Endodermal cell (in vitro differentiated cells): ENCODE data around the gene OIP5. TPM values are rescaled to one million over a fixed set of nuclear protein-coding genes. Genes with fewer than 3 reads are reported as not detected.
"Not testable (repeated sequence)": the region's sequence is repeated elsewhere in the genome, so short reads cannot be mapped to it uniquely, and the experiment has no call there.

Source experiments
- DNase-seq: peaks from one replicate; pipeline ENCODE4 v3.0.0-alpha.2; 2017
- H3K27ac ChIP-seq: 2 replicates; pipeline ENCODE4 v1.5.1; 2013; ENCODE audit warnings: mild to moderate bottlenecking, low read depth, low read length, moderate library complexity
- H3K27me3 ChIP-seq: 2 replicates; pipeline ENCODE4 v1.6.1; 2013; ENCODE audit warnings: mild to moderate bottlenecking, low read length, moderate library complexity; ENCODE audit not compliant: insufficient read depth, control insufficient read depth, poor library complexity, severe bottlenecking
- H3K36me3 ChIP-seq: 2 replicates; pipeline ENCODE4 v1.7.0; 2013; ENCODE audit warnings: mild to moderate bottlenecking, low read length, moderate library complexity; ENCODE audit not compliant: control insufficient read depth, insufficient read depth
- H3K4me1 ChIP-seq: one replicate; pipeline ENCODE4 v1.7.0; 2013; ENCODE audit warnings: low read length; ENCODE audit not compliant: control insufficient read depth, insufficient read depth
- H3K4me3 ChIP-seq: 2 replicates; pipeline ENCODE4 v1.5.1; 2013; ENCODE audit warnings: mild to moderate bottlenecking, low read length, moderate library complexity
- H3K9ac ChIP-seq: 2 replicates; pipeline ENCODE4 v1.6.1; 2013; ENCODE audit warnings: mild to moderate bottlenecking, low read length, moderate library complexity; ENCODE audit not compliant: poor library complexity, severe bottlenecking; ENCODE audit errors: extremely low read depth
- H3K9me3 ChIP-seq: 2 replicates; pipeline ENCODE4 v1.6.1; 2013; ENCODE audit warnings: mild to moderate bottlenecking, low read length, moderate library complexity; ENCODE audit not compliant: control insufficient read depth
- H3K27ac Mint-ChIP-seq: 2 replicates; pipeline ENCODE4 v1.8.0; 2020; ENCODE audit warnings: mixed read lengths
- H3K27me3 Mint-ChIP-seq: 2 replicates; pipeline ENCODE4 v1.8.0; 2021; ENCODE audit warnings: mild to moderate bottlenecking, mixed read lengths; ENCODE audit not compliant: insufficient read depth
- H3K36me3 Mint-ChIP-seq: 2 replicates; pipeline ENCODE4 v1.8.0; 2020; ENCODE audit warnings: low read depth, mixed read lengths
- H3K4me1 Mint-ChIP-seq: 2 replicates; pipeline ENCODE4 v1.8.0; 2020; ENCODE audit warnings: mixed read lengths
- H3K4me3 Mint-ChIP-seq: 2 replicates; pipeline ENCODE4 v1.8.0; 2020; ENCODE audit warnings: mild to moderate bottlenecking, moderate library complexity, mixed read lengths
- H3K9me3 Mint-ChIP-seq: 2 replicates; pipeline ENCODE4 v1.8.0; 2020; ENCODE audit warnings: mild to moderate bottlenecking, mixed read lengths
- WGBS, 2 experiments: methylation state at CpG; one replicate each; pipeline versions ENCODE4 v1.1.5 to v1.1.7; 2013; ENCODE audit warnings: missing lambda C conversion rate in 2 of 2, mixed read lengths in 1 of 2; ENCODE audit not compliant: insufficient coverage in 1 of 2, insufficient read length in 1 of 2; 5-methylcytosine and 5-hydroxymethylcytosine counted together
- total RNA-seq, 2 donors: library from RNA; stranded (reverse); fragmentation: NEBNext Ultra II Directional in 1 of 2; extraction: Animal tissue kit (Norgen Biotek cat#: 25700) in 1 of 2; gene quantifications; 2 replicates in 1 of 2; 3 replicates in 1 of 2; pipeline ENCODE4 v1.2.1, GENCODE V29; 2021
- TF ChIP-seq, protein P1 (sequence below): fragments of 200-600 bp; sonication (generic); conservative IDR thresholded peaks from 2 replicates; pipeline ENCODE4 v1.5.0; 2021; ENCODE audit warnings: antibody characterized with exemption, mild to moderate bottlenecking

Gene OIP5
- total RNA-seq, 2 donors from 2014 or later: 18.9 to 22.9 TPM

DNA sequence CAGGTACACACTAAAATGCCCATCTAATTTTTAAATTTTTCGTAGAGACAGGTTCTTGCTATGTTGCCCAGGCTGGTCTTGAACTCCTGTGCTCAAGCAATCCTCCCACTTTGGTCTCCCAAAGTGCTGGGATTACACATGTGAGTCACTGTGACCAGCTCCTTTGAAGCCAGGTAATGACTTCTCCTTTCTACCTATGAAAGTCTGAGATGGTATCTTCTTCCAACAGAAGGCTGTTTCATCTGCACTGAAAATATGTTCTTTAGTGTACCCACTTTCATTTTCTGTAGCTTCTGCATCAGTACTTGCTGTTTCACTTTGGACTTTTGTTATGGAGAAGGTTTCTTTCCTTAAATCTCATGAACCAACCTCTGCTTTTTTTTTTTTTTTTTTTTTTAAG, 8.8 kb downstream of the OIP5 start:
- H3K9me3 ChIP-seq: peaks cover 12% of the 10 kb centered on the region
- 91 to 92% methylated on average over 1 of the region's 1 CpG for WGBS, 2 experiments
- peaks cover 50% of the 10 kb centered on the region for H3K36me3 Mint-ChIP-seq

GRCh38 chr15:41320805-41321330, 11.5 kb downstream of the OIP5 start:
- H3K4me3 Mint-ChIP-seq, H3K4me1 ChIP-seq, H3K4me3 ChIP-seq, H3K9ac ChIP-seq, H3K27ac ChIP-seq, H3K27me3 Mint-ChIP-seq, H3K27ac Mint-ChIP-seq, H3K4me1 Mint-ChIP-seq, DNase-seq, H3K27me3 ChIP-seq: not testable (repeated sequence)
- Histone ChIP-seq H3K36me3 (peaks cover 24% of the 10 kb centered on the region), H3K9me3 (peaks cover 12% of the 10 kb centered on the region)
- 92 to 98% methylated on average over 2 to 23 of the region's 39 CpGs for WGBS, 2 experiments
- Mint-ChIP-seq H3K9me3 (peaks cover 13% of the 10 kb centered on the region), H3K36me3 (peaks cover 55% of the 10 kb centered on the region)

More for the DNA sequence above, 8.8 kb downstream of the OIP5 start:
- Mint-ChIP-seq H3K4me1 (no peaks in the 10 kb centered on the region), H3K27ac (no peak overlapping the region), H3K9me3 (peaks cover 13% of the 10 kb centered on the region), H3K27me3 (no peaks in the 10 kb centered on the region), H3K4me3 (no peak overlapping the region)
- Histone ChIP-seq H3K4me1 (no peaks in the 10 kb centered on the region), H3K9ac (no peak overlapping the region), H3K27me3 (no peaks in the 10 kb centered on the region), H3K36me3 (peaks cover 26% of the 10 kb centered on the region), H3K27ac (no peak overlapping the region), H3K4me3 (no peak overlapping the region)
- no peak for DNase-seq
- TF ChIP-seq, protein P1, sequence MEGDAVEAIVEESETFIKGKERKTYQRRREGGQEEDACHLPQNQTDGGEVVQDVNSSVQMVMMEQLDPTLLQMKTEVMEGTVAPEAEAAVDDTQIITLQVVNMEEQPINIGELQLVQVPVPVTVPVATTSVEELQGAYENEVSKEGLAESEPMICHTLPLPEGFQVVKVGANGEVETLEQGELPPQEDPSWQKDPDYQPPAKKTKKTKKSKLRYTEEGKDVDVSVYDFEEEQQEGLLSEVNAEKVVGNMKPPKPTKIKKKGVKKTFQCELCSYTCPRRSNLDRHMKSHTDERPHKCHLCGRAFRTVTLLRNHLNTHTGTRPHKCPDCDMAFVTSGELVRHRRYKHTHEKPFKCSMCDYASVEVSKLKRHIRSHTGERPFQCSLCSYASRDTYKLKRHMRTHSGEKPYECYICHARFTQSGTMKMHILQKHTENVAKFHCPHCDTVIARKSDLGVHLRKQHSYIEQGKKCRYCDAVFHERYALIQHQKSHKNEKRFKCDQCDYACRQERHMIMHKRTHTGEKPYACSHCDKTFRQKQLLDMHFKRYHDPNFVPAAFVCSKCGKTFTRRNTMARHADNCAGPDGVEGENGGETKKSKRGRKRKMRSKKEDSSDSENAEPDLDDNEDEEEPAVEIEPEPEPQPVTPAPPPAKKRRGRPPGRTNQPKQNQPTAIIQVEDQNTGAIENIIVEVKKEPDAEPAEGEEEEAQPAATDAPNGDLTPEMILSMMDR: no peak

DNA sequence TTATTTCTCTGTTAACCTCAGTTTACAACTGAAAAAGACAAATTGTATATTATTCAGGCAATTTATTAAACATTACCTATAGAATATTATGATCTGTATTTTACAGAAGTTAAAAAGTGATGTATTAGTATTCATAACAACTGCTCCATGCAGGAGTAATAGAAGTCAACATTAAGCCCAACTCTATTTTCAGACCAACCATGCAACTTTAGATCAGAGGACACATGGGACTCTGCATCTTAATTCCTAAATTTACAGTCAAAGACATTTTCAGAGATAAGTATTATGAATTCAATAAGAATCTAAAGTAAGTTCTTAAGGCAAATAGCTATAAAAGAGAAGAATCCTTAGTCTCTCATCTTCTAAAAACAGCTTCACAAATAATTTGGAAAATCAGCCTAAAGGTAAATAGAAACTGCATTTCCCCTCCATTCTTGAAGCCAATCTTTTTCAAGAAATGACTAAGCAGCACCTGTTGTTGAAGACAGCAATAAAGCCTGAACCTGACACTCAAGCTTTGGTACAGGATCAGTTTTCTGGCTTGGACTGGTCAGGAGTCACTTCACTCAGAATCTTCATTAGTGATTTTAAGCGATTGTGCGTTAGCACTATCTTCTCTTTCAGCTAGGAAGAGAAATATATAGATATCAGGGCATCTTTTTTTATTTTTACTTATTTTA, 23.0 kb downstream of the OIP5 start:
- H3K36me3 Mint-ChIP-seq: peaks cover 26% of the 10 kb centered on the region
- H3K4me3 ChIP-seq: no peak overlapping the region
- H3K9ac ChIP-seq: no peak overlapping the region
- no peaks in the 10 kb centered on the region for H3K9me3 ChIP-seq
- no peak overlapping the region for H3K27ac ChIP-seq
- no peak overlapping the region for H3K4me3 Mint-ChIP-seq
- no peaks in the 10 kb centered on the region for H3K27me3 Mint-ChIP-seq
- peaks cover 42% of the 10 kb centered on the region for H3K36me3 ChIP-seq
- H3K27ac Mint-ChIP-seq: no peak overlapping the region
- H3K4me1 Mint-ChIP-seq: peaks cover 3% of the 10 kb centered on the region
- H3K4me1 ChIP-seq: no peaks in the 10 kb centered on the region
- no peaks in the 10 kb centered on the region for H3K27me3 ChIP-seq
- TF ChIP-seq, protein P1: no peak
- H3K9me3 Mint-ChIP-seq: no peaks in the 10 kb centered on the region
- DNase-seq: no peak
- 100% methylated on average over 2 of the region's 2 CpGs; no CpG with 5 or more reads in 1 of the 2 experiments for WGBS, 2 experiments
